ENCODE data around the gene EIF5AL1.
"Not testable (repeated sequence)": the region's sequence is repeated elsewhere in the genome, so short reads cannot be mapped to it uniquely, and the experiment has no call there.

- TF ChIP-seq, protein P1, sequence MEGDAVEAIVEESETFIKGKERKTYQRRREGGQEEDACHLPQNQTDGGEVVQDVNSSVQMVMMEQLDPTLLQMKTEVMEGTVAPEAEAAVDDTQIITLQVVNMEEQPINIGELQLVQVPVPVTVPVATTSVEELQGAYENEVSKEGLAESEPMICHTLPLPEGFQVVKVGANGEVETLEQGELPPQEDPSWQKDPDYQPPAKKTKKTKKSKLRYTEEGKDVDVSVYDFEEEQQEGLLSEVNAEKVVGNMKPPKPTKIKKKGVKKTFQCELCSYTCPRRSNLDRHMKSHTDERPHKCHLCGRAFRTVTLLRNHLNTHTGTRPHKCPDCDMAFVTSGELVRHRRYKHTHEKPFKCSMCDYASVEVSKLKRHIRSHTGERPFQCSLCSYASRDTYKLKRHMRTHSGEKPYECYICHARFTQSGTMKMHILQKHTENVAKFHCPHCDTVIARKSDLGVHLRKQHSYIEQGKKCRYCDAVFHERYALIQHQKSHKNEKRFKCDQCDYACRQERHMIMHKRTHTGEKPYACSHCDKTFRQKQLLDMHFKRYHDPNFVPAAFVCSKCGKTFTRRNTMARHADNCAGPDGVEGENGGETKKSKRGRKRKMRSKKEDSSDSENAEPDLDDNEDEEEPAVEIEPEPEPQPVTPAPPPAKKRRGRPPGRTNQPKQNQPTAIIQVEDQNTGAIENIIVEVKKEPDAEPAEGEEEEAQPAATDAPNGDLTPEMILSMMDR (IDR thresholded peaks at IDR 0.05; ENCODE audit: poor library complexity): not testable (repeated sequence)
- TF ChIP-seq EZH2phosphoT487 (IDR thresholded peaks at IDR 0.05; ENCODE audit: low read depth, severe bottlenecking, unreplicated experiment): not testable (repeated sequence)
These were observed 11.0 kb downstream of the EIF5AL1 start for GRCh38 chr10:79523157-79523853.

Data from hepatocyte (in vitro differentiated cells).